ENCODE measurements around the gene RTN4RL1.
"Not testable (repeated sequence)": the region's sequence is repeated elsewhere in the genome, so short reads cannot be mapped to it uniquely, and the experiment has no call there.

RTN4RL1 gene

DNA sequence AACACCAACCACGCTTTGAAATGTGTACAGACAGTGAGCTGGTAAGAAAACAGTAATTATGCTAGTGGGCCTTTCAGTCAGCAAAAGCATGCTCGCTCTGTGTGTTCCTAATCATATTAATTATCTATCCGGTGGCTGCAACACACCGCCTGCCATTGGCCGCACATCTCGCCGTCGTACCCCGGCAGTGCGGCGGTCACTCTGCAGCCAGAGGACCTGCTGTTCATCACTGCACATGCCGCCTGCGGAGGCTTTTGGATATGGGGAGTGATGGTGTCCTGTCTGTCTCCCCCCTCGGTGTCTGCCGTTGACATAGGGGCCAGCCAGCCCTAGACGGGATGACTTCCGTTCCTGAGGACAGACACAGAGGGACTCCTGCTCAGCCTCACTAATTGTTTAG, 126.8 kb downstream of the RTN4RL1 start:
- TF ChIP-seq, protein P1, sequence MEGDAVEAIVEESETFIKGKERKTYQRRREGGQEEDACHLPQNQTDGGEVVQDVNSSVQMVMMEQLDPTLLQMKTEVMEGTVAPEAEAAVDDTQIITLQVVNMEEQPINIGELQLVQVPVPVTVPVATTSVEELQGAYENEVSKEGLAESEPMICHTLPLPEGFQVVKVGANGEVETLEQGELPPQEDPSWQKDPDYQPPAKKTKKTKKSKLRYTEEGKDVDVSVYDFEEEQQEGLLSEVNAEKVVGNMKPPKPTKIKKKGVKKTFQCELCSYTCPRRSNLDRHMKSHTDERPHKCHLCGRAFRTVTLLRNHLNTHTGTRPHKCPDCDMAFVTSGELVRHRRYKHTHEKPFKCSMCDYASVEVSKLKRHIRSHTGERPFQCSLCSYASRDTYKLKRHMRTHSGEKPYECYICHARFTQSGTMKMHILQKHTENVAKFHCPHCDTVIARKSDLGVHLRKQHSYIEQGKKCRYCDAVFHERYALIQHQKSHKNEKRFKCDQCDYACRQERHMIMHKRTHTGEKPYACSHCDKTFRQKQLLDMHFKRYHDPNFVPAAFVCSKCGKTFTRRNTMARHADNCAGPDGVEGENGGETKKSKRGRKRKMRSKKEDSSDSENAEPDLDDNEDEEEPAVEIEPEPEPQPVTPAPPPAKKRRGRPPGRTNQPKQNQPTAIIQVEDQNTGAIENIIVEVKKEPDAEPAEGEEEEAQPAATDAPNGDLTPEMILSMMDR (conservative IDR thresholded peaks at IDR 0.05), result no peak
- no peak for TF ChIP-seq ZFX (IDR thresholded peaks at IDR 0.05)
- H3K27ac ChIP-seq, result no peak overlapping the region

DNA sequence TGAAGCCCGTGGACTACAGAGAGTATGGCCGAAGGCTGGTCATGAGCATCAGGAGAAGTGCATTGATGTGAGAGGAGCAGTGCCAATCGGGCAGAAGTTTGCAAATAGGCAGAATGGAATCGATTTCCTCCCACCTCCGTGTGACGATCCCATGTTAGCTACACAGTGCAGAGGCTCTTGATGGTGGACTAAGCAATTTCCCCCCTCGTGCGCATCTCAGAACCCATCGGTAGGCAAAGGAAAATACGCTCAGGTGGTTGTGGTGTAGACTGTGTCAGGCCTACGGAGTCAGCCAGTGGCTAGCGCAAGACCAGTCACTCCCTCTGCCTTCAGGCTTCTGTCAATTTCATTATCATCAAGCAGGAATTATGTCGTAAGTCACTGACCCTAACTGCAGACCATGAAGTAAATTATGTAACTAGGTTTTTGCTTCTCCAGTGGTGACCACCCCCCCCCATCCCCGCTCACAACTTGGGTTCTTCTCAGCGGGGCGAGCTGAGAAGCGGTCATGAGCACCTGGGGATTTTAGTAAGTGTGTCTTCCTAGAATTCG, 128.0 kb downstream of the RTN4RL1 start:
- TF ChIP-seq, protein P1 (conservative IDR thresholded peaks at IDR 0.05), result no peak
- TF ChIP-seq ZFX (IDR thresholded peaks at IDR 0.05), result no peak
- no peak overlapping the region for H3K27ac ChIP-seq

DNA sequence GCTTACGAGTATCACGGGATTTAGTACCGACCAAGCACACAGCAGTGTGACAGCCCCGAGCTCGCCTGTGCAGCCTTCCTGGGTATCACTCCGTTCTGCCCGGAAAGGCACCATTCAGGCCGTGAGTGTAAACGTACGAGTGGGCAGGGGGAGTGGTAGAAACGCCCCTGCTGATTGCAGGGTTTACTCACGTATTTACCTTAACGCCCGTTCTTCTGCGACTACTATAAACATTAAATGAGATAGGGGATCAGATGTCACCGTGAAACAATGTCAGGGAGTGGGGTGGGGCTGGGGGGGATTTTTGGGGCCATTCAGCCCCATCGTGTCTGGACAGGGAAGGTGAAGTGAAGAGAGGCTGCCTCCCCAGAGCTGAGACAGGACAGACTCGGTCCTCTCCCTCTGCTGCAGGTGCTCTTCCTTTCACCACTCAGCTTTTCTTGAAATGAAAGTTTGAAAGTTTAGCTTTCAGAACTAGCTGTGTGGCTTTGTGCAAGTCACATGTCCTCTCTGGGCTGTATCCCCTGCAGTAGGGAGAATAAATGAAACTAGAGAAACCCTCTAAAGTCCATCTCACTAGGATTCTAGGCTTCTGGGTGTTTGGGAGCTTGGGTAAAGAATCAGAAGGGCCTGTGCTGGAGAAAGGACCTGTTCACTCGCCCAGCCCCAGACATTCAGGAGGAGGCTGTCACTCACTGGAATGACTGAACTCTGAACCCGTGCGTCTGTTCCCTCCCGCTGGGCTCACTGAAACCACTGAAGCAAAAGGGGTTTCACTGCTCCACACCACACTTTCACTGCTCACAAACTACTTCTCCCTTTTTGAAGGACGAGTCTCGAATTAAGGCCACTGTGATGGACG, 128.7 kb downstream of the RTN4RL1 start:
- H3K27ac ChIP-seq, result no peak overlapping the region
- TF ChIP-seq ZFX (IDR thresholded peaks at IDR 0.05), result no peak
- TF ChIP-seq, protein P1 (conservative IDR thresholded peaks at IDR 0.05), result no peak

DNA sequence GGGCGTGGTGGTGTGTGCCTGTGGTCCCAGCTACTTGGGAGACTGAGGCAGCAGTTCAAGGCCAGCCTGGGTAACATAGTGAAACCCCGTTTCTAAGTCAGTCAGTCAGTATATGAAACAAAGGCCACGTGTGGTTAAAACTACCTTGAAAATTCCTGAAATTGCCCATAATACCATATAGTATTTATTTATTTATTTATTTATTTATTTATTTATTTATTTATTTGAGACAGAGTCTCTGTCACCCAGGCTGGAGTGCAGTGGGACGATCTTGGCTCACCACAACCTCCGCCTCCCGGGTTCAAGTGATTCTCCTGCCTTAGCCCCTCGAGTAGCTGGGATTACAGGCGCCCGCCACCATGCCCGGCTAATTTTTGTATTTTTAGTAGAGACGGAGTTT, 129.7 kb downstream of the RTN4RL1 start:
- not testable (repeated sequence) for H3K27ac ChIP-seq

DNA sequence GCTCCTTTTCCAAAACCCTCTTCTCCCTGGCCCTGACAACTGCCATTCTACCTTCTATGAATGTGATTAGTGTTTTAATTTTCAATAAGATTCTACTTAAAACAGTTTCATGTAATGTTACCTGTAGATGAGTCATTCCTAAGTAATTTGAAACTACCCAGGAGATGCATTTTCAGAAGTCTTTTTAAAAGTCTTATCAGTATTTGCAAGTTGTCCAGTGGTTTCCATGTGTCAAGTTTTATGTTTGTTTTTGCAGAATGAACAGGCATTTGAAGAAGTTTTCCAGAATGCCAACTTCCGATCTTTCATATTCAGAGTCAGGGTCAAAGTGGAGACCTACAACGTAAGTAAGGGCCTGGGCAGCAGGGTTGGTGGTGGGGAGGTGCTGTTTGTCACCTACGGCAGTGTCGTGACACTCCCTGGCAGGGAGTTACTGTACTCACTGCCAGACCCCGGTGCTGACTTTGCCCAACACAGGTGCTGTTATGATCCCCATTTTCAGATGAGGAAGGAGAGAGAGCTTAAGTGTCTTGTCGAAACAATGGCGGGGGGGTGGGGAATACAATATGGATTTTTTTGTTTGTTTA, 130.3 kb downstream of the RTN4RL1 start:
- no peak overlapping the region for H3K27ac ChIP-seq
- TF ChIP-seq, protein P1 (conservative IDR thresholded peaks at IDR 0.05), result no peak
- TF ChIP-seq ZFX (IDR thresholded peaks at IDR 0.05), result no peak

DNA sequence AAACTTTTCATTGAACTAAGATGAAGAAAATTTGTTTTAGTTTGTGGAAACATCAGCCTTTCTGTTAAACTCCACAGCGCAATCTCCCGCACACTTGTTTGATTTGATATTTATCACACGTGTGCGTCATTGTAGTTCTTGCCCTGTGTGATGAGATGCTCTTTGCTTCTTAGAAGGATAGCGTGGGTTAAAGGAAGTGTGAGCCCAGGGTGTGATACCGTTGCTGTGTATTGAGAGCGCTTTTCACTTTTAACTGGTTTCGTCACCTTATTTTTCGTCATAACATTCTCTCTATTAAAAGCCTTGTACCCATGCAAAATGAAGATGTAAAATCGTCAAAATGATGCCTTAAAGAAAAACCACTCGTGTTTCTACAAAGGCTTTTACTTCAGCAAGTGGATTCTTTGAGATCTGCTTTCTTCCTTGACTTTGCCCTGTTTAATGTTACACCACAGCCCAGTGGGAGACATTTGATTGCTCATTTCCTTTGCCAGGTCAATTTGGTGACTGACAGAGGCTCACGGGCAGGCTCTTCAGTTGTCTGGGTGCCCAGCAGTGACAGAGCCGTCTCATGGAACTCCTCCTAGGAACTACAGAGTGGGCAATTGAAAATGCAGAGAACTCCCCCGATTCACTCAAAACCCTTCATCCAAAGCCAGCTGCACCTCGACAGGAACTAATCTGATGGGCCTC, 134.2 kb downstream of the RTN4RL1 start:
- no peak for TF ChIP-seq ZFX (IDR thresholded peaks at IDR 0.05)
- TF ChIP-seq, protein P1 (conservative IDR thresholded peaks at IDR 0.05), result no peak
- no peak overlapping the region for H3K27ac ChIP-seq

DNA sequence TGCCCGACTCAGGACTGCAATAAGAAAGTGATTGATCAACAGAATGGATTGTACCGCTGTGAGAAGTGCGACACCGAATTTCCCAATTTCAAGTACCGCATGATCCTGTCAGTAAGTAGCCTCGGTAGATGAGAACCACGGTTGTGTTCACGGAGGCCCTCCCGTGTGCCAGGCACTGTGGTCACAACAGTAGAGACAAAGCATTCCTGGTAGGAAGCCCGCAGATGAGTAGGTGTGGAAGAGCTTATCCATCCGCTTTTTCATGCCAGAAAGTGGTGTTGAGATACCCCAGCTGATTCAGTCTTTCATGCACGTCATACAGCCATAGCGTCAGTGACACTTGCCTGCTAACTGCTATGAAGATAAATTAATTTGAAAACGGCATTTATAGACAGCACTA, 136.4 kb downstream of the RTN4RL1 start:
- TF ChIP-seq, protein P1 (conservative IDR thresholded peaks at IDR 0.05), result no peak
- TF ChIP-seq ZFX (IDR thresholded peaks at IDR 0.05), result no peak
- H3K27ac ChIP-seq, result no peak overlapping the region

All from C4-2B (cell line).